SK-N-SH treated with all-trans-retinoic acid at 6 μM for 48 hours (cell line): ENCODE measurements around the gene PLA2G4F.

ENCODE experiments used
- BACH2 ChIP-seq: fragments of 250-450 bp; sonication (Bioruptor Pico); IDR thresholded peaks from 2 replicates; pipeline ENCODE4 v1.9.0; 2021; ENCODE audit warnings: mild to moderate bottlenecking, borderline replicate concordance
- CSDC2 ChIP-seq: fragments of 250-450 bp; sonication (Bioruptor Pico); IDR thresholded peaks from 2 replicates; pipeline ENCODE4 v1.5.0; 2020; ENCODE audit warnings: mild to moderate bottlenecking, moderate library complexity
- ESRRG ChIP-seq: fragments of 250-450 bp; sonication (Bioruptor Pico); IDR thresholded peaks from 2 replicates; pipeline ENCODE4 v1.6.1; 2021; ENCODE audit warnings: mild to moderate bottlenecking
- ISL1 ChIP-seq: fragments of 250-450 bp; sonication (Bioruptor Pico); IDR thresholded peaks from 2 replicates; pipeline ENCODE4 v2.1.2; 2022; ENCODE audit warnings: mild to moderate bottlenecking, moderate library complexity
- RARB ChIP-seq: fragments of 250-450 bp; sonication (Bioruptor Pico); IDR thresholded peaks from 2 replicates; pipeline ENCODE4 v1.8.0; 2021; ENCODE audit warnings: mild to moderate bottlenecking, moderate library complexity
- SNAI2 ChIP-seq: fragments of 250-450 bp; sonication (Bioruptor Pico); IDR thresholded peaks from 2 replicates; pipeline ENCODE4 v1.5.0; 2020; ENCODE audit warnings: mild to moderate bottlenecking, moderate library complexity
- TOX ChIP-seq: fragments of 250-450 bp; sonication (Bioruptor Pico); IDR thresholded peaks from 2 replicates; pipeline ENCODE4 v1.8.0; 2021; ENCODE audit warnings: mild to moderate bottlenecking, moderate library complexity, borderline replicate concordance
- ZFP30 ChIP-seq: fragments of 450-650 bp; formaldehyde crosslinking; IDR thresholded peaks from 2 replicates; pipeline ENCODE4 v1.5.0; 2022; ENCODE audit warnings: mild to moderate bottlenecking, moderate library complexity
- ZNF565 ChIP-seq: fragments of 450-650 bp; formaldehyde crosslinking; conservative IDR thresholded peaks from 2 replicates; pipeline ENCODE4 v1.5.0; 2020; ENCODE audit warnings: low read depth, mild to moderate bottlenecking, moderate library complexity
- ZNF70 ChIP-seq: fragments of 450-650 bp; formaldehyde crosslinking; IDR thresholded peaks from 2 replicates; pipeline ENCODE4 v1.5.0; 2020; ENCODE audit warnings: mild to moderate bottlenecking, moderate library complexity
- TF ChIP-seq, protein P1 (sequence below): fragments of 250-450 bp; sonication (Bioruptor Pico); IDR thresholded peaks from 2 replicates; pipeline ENCODE4 v1.5.0; 2020; ENCODE audit warnings: mild to moderate bottlenecking, moderate library complexity
- TF ChIP-seq, protein P2 (sequence below): fragments of 250-450 bp; sonication (Bioruptor Pico); IDR thresholded peaks from 2 replicates; pipeline ENCODE4 v1.8.0; 2020; ENCODE audit warnings: mild to moderate bottlenecking, moderate library complexity, borderline replicate concordance
- TF ChIP-seq, protein P3 (sequence below): fragments of 250-450 bp; sonication (Bioruptor Pico); IDR thresholded peaks from 2 replicates; pipeline ENCODE4 v1.5.1; 2020; ENCODE audit warnings: low read depth, mild to moderate bottlenecking, moderate library complexity

DNA sequence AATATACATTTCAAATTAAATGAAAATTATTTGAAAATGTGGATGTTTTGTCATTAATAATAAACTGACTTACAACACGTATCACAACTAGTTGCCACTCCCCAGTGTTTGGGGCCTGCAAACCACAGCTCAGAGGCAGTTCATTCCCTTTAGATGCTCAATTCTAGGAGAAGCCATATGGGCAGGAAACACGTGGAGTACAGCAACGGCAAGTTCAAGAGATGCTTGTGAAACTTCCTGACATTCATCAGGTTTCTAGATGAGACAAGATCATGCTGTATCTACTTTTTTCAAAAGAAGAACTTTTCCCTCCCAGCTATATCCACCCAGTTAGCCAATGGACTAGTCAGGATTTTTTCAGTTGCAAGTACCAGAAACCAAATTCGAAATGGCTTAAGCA is 44.5 kb downstream of the PLA2G4F start:
- TF ChIP-seq ESRRG (CRISPR knock-in tag): no peak
- TF ChIP-seq, protein P1, sequence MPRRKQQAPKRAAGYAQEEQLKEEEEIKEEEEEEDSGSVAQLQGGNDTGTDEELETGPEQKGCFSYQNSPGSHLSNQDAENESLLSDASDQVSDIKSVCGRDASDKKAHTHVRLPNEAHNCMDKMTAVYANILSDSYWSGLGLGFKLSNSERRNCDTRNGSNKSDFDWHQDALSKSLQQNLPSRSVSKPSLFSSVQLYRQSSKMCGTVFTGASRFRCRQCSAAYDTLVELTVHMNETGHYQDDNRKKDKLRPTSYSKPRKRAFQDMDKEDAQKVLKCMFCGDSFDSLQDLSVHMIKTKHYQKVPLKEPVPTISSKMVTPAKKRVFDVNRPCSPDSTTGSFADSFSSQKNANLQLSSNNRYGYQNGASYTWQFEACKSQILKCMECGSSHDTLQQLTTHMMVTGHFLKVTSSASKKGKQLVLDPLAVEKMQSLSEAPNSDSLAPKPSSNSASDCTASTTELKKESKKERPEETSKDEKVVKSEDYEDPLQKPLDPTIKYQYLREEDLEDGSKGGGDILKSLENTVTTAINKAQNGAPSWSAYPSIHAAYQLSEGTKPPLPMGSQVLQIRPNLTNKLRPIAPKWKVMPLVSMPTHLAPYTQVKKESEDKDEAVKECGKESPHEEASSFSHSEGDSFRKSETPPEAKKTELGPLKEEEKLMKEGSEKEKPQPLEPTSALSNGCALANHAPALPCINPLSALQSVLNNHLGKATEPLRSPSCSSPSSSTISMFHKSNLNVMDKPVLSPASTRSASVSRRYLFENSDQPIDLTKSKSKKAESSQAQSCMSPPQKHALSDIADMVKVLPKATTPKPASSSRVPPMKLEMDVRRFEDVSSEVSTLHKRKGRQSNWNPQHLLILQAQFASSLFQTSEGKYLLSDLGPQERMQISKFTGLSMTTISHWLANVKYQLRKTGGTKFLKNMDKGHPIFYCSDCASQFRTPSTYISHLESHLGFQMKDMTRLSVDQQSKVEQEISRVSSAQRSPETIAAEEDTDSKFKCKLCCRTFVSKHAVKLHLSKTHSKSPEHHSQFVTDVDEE (CRISPR knock-in tag): no peak
- TF ChIP-seq, protein P2, sequence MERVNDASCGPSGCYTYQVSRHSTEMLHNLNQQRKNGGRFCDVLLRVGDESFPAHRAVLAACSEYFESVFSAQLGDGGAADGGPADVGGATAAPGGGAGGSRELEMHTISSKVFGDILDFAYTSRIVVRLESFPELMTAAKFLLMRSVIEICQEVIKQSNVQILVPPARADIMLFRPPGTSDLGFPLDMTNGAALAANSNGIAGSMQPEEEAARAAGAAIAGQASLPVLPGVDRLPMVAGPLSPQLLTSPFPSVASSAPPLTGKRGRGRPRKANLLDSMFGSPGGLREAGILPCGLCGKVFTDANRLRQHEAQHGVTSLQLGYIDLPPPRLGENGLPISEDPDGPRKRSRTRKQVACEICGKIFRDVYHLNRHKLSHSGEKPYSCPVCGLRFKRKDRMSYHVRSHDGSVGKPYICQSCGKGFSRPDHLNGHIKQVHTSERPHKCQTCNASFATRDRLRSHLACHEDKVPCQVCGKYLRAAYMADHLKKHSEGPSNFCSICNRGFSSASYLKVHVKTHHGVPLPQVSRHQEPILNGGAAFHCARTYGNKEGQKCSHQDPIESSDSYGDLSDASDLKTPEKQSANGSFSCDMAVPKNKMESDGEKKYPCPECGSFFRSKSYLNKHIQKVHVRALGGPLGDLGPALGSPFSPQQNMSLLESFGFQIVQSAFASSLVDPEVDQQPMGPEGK: no peak
- TF ChIP-seq, protein P3, sequence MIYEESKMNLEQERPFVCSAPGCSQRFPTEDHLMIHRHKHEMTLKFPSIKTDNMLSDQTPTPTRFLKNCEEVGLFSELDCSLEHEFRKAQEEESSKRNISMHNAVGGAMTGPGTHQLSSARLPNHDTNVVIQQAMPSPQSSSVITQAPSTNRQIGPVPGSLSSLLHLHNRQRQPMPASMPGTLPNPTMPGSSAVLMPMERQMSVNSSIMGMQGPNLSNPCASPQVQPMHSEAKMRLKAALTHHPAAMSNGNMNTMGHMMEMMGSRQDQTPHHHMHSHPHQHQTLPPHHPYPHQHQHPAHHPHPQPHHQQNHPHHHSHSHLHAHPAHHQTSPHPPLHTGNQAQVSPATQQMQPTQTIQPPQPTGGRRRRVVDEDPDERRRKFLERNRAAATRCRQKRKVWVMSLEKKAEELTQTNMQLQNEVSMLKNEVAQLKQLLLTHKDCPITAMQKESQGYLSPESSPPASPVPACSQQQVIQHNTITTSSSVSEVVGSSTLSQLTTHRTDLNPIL (CRISPR knock-in tag): no peak
- TF ChIP-seq ZNF70: no peak
- TF ChIP-seq TOX: no peak
- TF ChIP-seq RARB (CRISPR knock-in tag): no peak
- TF ChIP-seq SNAI2: no peak
- no peak for TF ChIP-seq ISL1 (CRISPR knock-in tag)
- no peak for TF ChIP-seq CSDC2
- TF ChIP-seq ZNF565 (CRISPR knock-in tag): no peak
- no peak for TF ChIP-seq BACH2 (CRISPR knock-in tag)
- no peak for TF ChIP-seq ZFP30 (CRISPR knock-in tag)
